Thyroid gland (tissue), 4 donors: ENCODE results near the gene LDB3.

Source experiments
- CTCF ChIP-seq, 6 experiments: fragments of 200-600 bp in 3 of 6; fragments of 450-650 bp in 3 of 6; sonication (generic) in 3 of 6; IDR thresholded peaks; one replicate each; pipeline ENCODE4 v1.5.1; 2016 to 2019; ENCODE audit warnings: antibody characterized with exemption in 6 of 6, mild to moderate bottlenecking in 2 of 6, inconsistent platforms in 1 of 6, moderate library complexity in 1 of 6
- POLR2A ChIP-seq, 2 donors: fragments of 450-650 bp; IDR thresholded peaks; one replicate each; pipeline ENCODE4 v1.6.1; 2017; ENCODE audit warnings: antibody characterized with exemption in 2 of 2, mild to moderate bottlenecking in 2 of 2, moderate library complexity in 1 of 2

- TF ChIP-seq CTCF (IDR thresholded peaks at IDR 0.05) = no peak
- no peak for TF ChIP-seq POLR2A (IDR thresholded peaks at IDR 0.05)
Observed at GRCh38 chr10:86663046-86663345, 5.3 kb upstream of the LDB3 start.
